ENCODE measurements around the gene RAB4B. TPM values are rescaled to one million over a fixed set of nuclear protein-coding genes. Genes with fewer than 3 reads are reported as not detected.
"Not testable (repeated sequence)": the region's sequence is repeated elsewhere in the genome, so short reads cannot be mapped to it uniquely, and the experiment has no call there.

RAB4B gene
- total RNA-seq, 2 experiments from 2014 or later = 36.2 to 56.7 TPM

GRCh38 chr19:40843653-40844052 lies 65.6 kb downstream of the RAB4B start:
- Mint-ChIP-seq H3K27ac (peak overlapping the region; percentile 64), H3K4me1 (peaks cover 28% of the 10 kb centered on the region), H3K4me3 (peak overlapping the region; percentile 42), H3K27me3 (peaks cover 37% of the 10 kb centered on the region)
- CTCF ChIA-PET; H3K9me3 Mint-ChIP-seq (ENCODE audit: low read depth); H3K36me3 Mint-ChIP-seq: not testable (repeated sequence)
- peak; percentile 92 for DNase-seq
- peak; percentile 100 for ATAC-seq

Other genes starting within 250 kb of the RAB4B start
- 100 to 1,000 TPM; 135 to 153 TPM for gene SHKBP1, start 201.4 kb upstream of the RAB4B start, total RNA-seq
- 10 to 100 TPM; 42.8 to 75.9 TPM for gene LTBP4, start 176.9 kb upstream of the RAB4B start, total RNA-seq
- gene NUMBL, start 87.6 kb upstream of the RAB4B start, total RNA-seq = 1 to 10 TPM; 6.4 to 7.2 TPM
- gene COQ8B, start 61.4 kb upstream of the RAB4B start, total RNA-seq = 10 to 100 TPM; 28.0 to 30.9 TPM
- 1 to 10 TPM; 5.6 to 5.8 TPM for gene ITPKC, start 61.1 kb upstream of the RAB4B start, total RNA-seq
- 10 to 100 TPM; 13.7 to 18.2 TPM for gene ACTMAP, start 27.8 kb upstream of the RAB4B start, total RNA-seq
- gene SNRPA, start 27.0 kb upstream of the RAB4B start, total RNA-seq = 100 to 1,000 TPM; 176 to 193 TPM
- gene MIA, start 2.7 kb upstream of the RAB4B start, total RNA-seq = not detected
- gene EGLN2, start 20.9 kb downstream of the RAB4B start, total RNA-seq = 100 to 1,000 TPM; 101 to 105 TPM
- not detected for gene CYP2A6, start 72.2 kb downstream of the RAB4B start, total RNA-seq
- not detected for gene CYP2A7, start 104.0 kb downstream of the RAB4B start, total RNA-seq
- gene CYP2B6, start 213.0 kb downstream of the RAB4B start, total RNA-seq = not detected